Nephron (organoid): Measurements from ENCODE around the gene LRRC41.
A peak's percentile ranks its signal among the peaks of the same experiment; 100 is the strongest.
"Not testable (repeated sequence)": the region's sequence is repeated elsewhere in the genome, so short reads cannot be mapped to it uniquely, and the experiment has no call there.

Experiments used
- H3K27ac Mint-ChIP-seq, 3 experiments: 2 replicates each; pipeline ENCODE4 v1.8.0; 2020; ENCODE audit warnings: mixed read lengths in 3 of 3, mild to moderate bottlenecking in 2 of 3, moderate library complexity in 1 of 3
- H3K27me3 Mint-ChIP-seq: 2 replicates; pipeline ENCODE4 v1.8.0; 2021; ENCODE audit warnings: low read depth, mild to moderate bottlenecking, moderate library complexity, mixed read lengths
- H3K36me3 Mint-ChIP-seq: 2 replicates; pipeline ENCODE4 v1.8.0; 2020; ENCODE audit warnings: low read depth, mixed read lengths
- H3K4me1 Mint-ChIP-seq: 2 replicates; pipeline ENCODE4 v1.8.0; 2020; ENCODE audit warnings: mixed read lengths
- H3K4me3 Mint-ChIP-seq, 3 experiments: 2 replicates each; pipeline ENCODE4 v1.8.0; 2020; ENCODE audit warnings: mild to moderate bottlenecking in 3 of 3, mixed read lengths in 3 of 3, moderate library complexity in 2 of 3
- H3K9me3 Mint-ChIP-seq: 2 replicates; pipeline ENCODE4 v1.8.0; 2020; ENCODE audit warnings: mixed read lengths
- CTCF ChIP-seq, 3 experiments: fragments of 200-600 bp; sonication (generic); IDR thresholded peaks; one replicate each; pipeline ENCODE4 v1.5.0; 2021; ENCODE audit warnings: antibody characterized with exemption in 3 of 3; ENCODE audit not compliant: unreplicated experiment in 3 of 3

The LRRC41 gene

GRCh38 chr1:46335081-46335480 lies 31.7 kb upstream of the LRRC41 start:
- Mint-ChIP-seq H3K27me3 (no peaks in the 10 kb centered on the region), H3K36me3 (no peaks in the 10 kb centered on the region), H3K4me3 (no peak overlapping the region), H3K9me3 (no peaks in the 10 kb centered on the region), H3K27ac (no peak overlapping the region), H3K4me1 (peaks cover 20% of the 10 kb centered on the region)
- no peak for TF ChIP-seq CTCF (IDR thresholded peaks at IDR 0.05; ENCODE audit: unreplicated experiment in 3 of 3)

DNA sequence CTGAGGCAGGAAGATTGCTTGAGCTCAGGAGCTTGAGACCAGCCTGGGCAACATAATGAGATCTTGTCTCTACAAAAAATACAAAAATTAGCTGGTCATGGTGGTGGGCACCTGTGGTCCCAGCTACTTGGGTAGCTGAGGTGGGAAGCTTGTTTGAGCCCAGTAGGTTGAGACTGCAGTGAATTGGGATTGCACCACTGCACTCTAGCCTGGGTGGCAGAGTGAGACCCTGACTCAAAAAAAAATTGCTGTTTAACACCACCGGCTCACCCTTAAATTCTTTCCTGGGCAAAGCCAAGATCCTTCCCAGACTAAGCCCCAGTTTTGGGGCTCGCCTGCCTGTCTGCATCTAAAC lies 30.6 kb upstream of the LRRC41 start:
- Mint-ChIP-seq H3K27ac (peak overlapping the region in 1 of 3 experiments; percentile 96), H3K36me3 (no peaks in the 10 kb centered on the region), H3K9me3 (no peaks in the 10 kb centered on the region), H3K4me3 (no peak overlapping the region), H3K4me1 (peaks cover 15% of the 10 kb centered on the region), H3K27me3 (no peaks in the 10 kb centered on the region)
- no peak for TF ChIP-seq CTCF (IDR thresholded peaks at IDR 0.05; ENCODE audit: unreplicated experiment in 3 of 3)

GRCh38 chr1:46333300-46334029 lies 30.0 kb upstream of the LRRC41 start:
- H3K27me3 Mint-ChIP-seq = no peaks in the 10 kb centered on the region
- H3K4me1 Mint-ChIP-seq = peaks cover 11% of the 10 kb centered on the region
- peak overlapping the region in 2 of 3 experiments; percentile 96 for H3K27ac Mint-ChIP-seq
- no peaks in the 10 kb centered on the region for H3K9me3 Mint-ChIP-seq
- no peak overlapping the region for H3K4me3 Mint-ChIP-seq
- peak in 2 of 3 experiments; percentile 21 to 38 for TF ChIP-seq CTCF (IDR thresholded peaks at IDR 0.05; ENCODE audit: unreplicated experiment in 3 of 3)
- H3K36me3 Mint-ChIP-seq = no peaks in the 10 kb centered on the region

- H3K27me3 Mint-ChIP-seq, H3K36me3 Mint-ChIP-seq, H3K9me3 Mint-ChIP-seq: not testable (repeated sequence)
- H3K4me1 Mint-ChIP-seq = peaks cover 11% of the 10 kb centered on the region
- peak overlapping the region; percentile 50 to 78 (median 78) for H3K4me3 Mint-ChIP-seq
- H3K27ac Mint-ChIP-seq = peak overlapping the region; percentile 96
Observed at GRCh38 chr1:46331786-46332540, 28.5 kb upstream of the LRRC41 start.

DNA sequence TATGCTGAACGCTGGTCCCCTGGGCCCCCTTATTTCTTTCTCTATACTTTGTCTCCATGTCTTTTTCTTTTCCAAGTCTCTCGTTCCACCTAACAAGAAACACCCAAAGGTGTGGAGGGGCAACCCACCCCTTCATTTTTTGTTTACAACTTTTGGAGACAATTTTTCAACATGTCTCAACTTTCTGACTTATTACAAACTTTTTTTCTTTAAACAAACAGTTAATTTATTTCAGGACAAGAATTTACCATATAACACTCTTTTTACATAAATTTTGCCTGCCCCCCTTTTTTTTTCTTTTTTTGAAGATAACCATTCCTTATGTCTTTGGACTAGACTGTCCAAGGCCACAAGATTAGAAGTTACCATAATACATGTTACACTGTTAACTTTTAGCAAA lies 27.0 kb upstream of the LRRC41 start:
- H3K36me3 Mint-ChIP-seq, H3K9me3 Mint-ChIP-seq, H3K27me3 Mint-ChIP-seq: not testable (repeated sequence)
- peak overlapping the region in 2 of 3 experiments; percentile 54 to 96 for H3K27ac Mint-ChIP-seq
- peak overlapping the region in 2 of 3 experiments; percentile 46 to 78 for H3K4me3 Mint-ChIP-seq
- peaks cover 11% of the 10 kb centered on the region for H3K4me1 Mint-ChIP-seq

GRCh38 chr1:46329807-46330206 lies 26.4 kb upstream of the LRRC41 start:
- H3K27me3 Mint-ChIP-seq, H3K9me3 Mint-ChIP-seq: not testable (repeated sequence)
- Mint-ChIP-seq H3K4me1 (peaks cover 11% of the 10 kb centered on the region), H3K27ac (peak overlapping the region in 2 of 3 experiments; percentile 54 to 96), H3K4me3 (peak overlapping the region in 2 of 3 experiments; percentile 46 to 78), H3K36me3 (peaks cover 14% of the 10 kb centered on the region)

GRCh38 chr1:46328182-46328581 lies 24.8 kb upstream of the LRRC41 start:
- Mint-ChIP-seq H3K36me3 (peaks cover 22% of the 10 kb centered on the region), H3K4me1 (peaks cover 11% of the 10 kb centered on the region)
- not testable (repeated sequence) for H3K4me3 Mint-ChIP-seq, H3K27ac Mint-ChIP-seq, H3K9me3 Mint-ChIP-seq, H3K27me3 Mint-ChIP-seq

DNA sequence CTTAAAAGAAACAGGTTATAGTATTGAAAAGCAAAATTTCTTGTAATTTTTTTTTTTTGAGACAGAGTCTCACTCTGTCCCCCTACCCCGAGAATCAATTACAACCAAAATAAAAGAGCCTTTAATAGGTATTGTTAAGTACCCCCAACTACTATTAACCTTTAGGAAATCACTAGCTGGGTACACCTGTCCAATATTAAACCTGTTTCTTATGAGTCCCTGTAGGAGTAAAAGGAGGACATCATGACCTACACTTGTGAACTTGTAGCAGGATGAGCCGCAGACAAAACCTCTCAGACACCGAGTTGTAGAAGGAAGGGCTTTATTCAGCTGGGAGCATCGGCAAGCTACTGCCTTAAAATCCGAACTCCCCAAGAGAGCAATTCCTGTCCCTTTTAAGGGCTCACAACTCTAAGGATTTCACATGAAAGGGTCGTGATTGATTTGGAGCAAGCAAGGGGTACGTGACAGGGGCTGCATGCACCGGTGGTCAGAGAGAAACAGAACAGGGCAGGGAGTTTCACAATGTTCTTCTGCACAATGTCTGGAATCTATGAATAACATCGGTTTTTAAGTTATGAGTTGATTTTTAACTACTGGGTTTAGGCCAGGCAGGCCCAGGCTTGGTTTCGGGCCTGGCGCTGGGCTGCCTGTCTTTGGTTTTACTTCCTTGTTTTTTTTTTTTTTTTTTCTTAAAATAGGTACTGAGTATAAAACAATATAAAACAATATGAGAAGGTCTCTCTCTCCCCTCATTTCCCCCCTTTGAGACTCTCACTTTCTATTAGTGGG lies 22.1 kb upstream of the LRRC41 start:
- not testable (repeated sequence) for H3K9me3 Mint-ChIP-seq, H3K4me3 Mint-ChIP-seq, H3K27me3 Mint-ChIP-seq
- Mint-ChIP-seq H3K4me1 (peaks cover 12% of the 10 kb centered on the region), H3K27ac (peak overlapping the region in 1 of 3 experiments; percentile 48), H3K36me3 (peaks cover 32% of the 10 kb centered on the region)

GRCh38 chr1:46322191-46322590 lies 18.8 kb upstream of the LRRC41 start:
- peaks cover 35% of the 10 kb centered on the region for H3K36me3 Mint-ChIP-seq
- H3K9me3 Mint-ChIP-seq, H3K27me3 Mint-ChIP-seq, H3K4me3 Mint-ChIP-seq: not testable (repeated sequence)
- H3K4me1 Mint-ChIP-seq = peaks cover 18% of the 10 kb centered on the region
- peak overlapping the region in 1 of 3 experiments; percentile 41 for H3K27ac Mint-ChIP-seq

DNA sequence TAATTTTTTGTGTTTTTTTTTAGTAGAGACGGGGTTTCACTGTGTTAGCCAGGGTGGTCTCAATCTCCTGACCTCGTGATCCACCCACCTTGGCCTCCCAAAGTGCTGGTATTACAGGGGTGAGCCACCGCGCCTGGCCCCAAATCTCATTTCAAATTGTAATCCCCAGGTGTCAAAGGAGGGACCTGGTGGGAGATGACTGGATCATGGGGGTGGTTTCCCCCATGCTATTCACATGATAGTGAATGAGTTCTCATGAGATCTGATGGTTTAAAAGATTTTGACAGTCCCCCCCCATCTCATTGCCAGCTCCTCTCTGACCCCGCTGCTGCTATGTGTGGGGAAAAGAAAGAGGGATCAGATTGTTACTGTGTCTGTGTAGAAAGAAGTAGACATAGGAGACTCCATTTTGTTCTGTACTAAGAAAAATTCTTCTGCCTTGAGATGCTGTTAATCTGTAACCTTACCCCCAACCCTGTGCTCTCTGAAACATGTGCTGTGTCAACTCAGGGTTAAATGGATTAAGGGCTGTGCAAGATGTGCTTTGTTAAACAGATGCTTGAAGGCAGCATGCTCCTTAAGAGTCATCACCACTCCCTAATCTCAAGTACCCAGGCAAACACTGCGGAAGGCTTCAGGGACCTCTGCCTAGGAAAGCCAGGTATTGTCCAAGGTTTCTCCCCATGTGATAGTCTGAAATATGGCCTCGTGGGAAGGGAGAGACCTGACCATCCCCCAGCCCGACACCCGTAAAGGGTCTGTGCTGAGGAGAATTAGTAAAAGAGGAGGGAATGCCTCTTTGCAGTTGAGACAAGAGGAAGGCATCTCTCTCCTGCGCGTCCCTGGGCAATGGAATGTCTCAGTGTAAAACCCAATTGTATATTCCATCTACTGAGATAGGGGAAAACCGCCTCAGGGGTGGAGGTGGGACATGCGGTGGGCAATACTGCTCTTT lies 16.8 kb upstream of the LRRC41 start:
- H3K4me3 Mint-ChIP-seq = peak overlapping the region in 1 of 3 experiments; percentile 40
- H3K4me1 Mint-ChIP-seq = peaks cover 18% of the 10 kb centered on the region
- not testable (repeated sequence) for H3K27me3 Mint-ChIP-seq, H3K9me3 Mint-ChIP-seq
- H3K27ac Mint-ChIP-seq = peak overlapping the region; percentile 81 to 95 (median 91)
- H3K36me3 Mint-ChIP-seq = peaks cover 36% of the 10 kb centered on the region
